HL-60 (cell line): ENCODE results near the gene YIPF4.
"Not testable (repeated sequence)": the region's sequence is repeated elsewhere in the genome, so short reads cannot be mapped to it uniquely, and the experiment has no call there.

Experiments used
- DNase-seq, 2 experiments: peaks; one replicate each; pipeline ENCODE4 v3.0.0-alpha.2; 2010 to 2020; ENCODE audit warnings: low read depth in 1 of 2, low spot score in 1 of 2
- H3K27ac ChIP-seq: fragments of 250-450 bp; sonication (Bioruptor Pico); replicated peaks from 2 replicates; pipeline ENCODE4 v1.5.1; 2020; ENCODE audit warnings: mild to moderate bottlenecking, moderate library complexity
- H3K27me3 ChIP-seq: fragments of 250-450 bp; sonication (Bioruptor Pico); 2 replicates; pipeline ENCODE4 v1.5.1; 2021; ENCODE audit warnings: mild to moderate bottlenecking, moderate library complexity; ENCODE audit not compliant: insufficient read depth, poor library complexity, severe bottlenecking
- H3K4me3 ChIP-seq: replicated peaks from 2 replicates; pipeline ENCODE4 v1.5.1; 2011; ENCODE audit warnings: mild to moderate bottlenecking, control low read depth, low read length; ENCODE audit not compliant: insufficient read depth
- GABPA ChIP-seq: IDR thresholded peaks from 2 replicates; pipeline ENCODE4 v1.6.1; 2012; ENCODE audit warnings: low read depth
- POLR2AphosphoS5 ChIP-seq: IDR thresholded peaks from 2 replicates; pipeline ENCODE4 v1.6.1; 2012; ENCODE audit warnings: low read depth
- SPI1 ChIP-seq: IDR thresholded peaks from 2 replicates; pipeline ENCODE4 v1.6.1; 2012; ENCODE audit warnings: low read depth, mild to moderate bottlenecking, borderline replicate concordance
- TF ChIP-seq, protein P1 (sequence below): IDR thresholded peaks from 2 replicates; pipeline ENCODE4 v1.6.1; 2012; ENCODE audit warnings: low read depth; ENCODE audit not compliant: insufficient replicate concordance
- TF ChIP-seq, protein P2 (sequence below): IDR thresholded peaks from one replicate; pipeline ENCODE4 v1.5.1; 2011; ENCODE audit warnings: low read length, control low read depth, inconsistent platforms; ENCODE audit not compliant: insufficient read depth

The YIPF4 gene

DNA sequence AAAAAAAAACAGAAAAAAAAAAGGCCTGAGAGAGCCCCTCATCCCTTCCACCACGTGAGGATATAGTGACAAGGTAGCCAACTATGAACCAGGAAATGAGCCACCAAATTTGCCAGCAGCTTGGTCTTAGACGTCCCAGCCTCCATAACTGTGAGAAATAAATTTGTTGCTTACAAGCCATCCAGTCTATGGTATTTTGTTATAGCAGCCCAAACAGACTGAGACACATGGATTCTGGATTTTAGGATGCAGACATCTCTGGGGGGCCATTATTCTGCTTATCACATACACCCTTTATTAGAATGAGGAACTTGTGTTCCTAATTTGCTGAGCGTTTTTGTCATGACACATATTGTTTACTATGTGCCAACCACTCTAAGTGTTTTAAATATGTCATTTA, 5.4 kb upstream of the YIPF4 start:
- DNase-seq: no peak
- Histone ChIP-seq H3K27ac (no peak overlapping the region), H3K4me3 (no peak overlapping the region), H3K27me3 (no peaks in the 10 kb centered on the region)
- TF ChIP-seq GABPA: no peak
- TF ChIP-seq, protein P1, sequence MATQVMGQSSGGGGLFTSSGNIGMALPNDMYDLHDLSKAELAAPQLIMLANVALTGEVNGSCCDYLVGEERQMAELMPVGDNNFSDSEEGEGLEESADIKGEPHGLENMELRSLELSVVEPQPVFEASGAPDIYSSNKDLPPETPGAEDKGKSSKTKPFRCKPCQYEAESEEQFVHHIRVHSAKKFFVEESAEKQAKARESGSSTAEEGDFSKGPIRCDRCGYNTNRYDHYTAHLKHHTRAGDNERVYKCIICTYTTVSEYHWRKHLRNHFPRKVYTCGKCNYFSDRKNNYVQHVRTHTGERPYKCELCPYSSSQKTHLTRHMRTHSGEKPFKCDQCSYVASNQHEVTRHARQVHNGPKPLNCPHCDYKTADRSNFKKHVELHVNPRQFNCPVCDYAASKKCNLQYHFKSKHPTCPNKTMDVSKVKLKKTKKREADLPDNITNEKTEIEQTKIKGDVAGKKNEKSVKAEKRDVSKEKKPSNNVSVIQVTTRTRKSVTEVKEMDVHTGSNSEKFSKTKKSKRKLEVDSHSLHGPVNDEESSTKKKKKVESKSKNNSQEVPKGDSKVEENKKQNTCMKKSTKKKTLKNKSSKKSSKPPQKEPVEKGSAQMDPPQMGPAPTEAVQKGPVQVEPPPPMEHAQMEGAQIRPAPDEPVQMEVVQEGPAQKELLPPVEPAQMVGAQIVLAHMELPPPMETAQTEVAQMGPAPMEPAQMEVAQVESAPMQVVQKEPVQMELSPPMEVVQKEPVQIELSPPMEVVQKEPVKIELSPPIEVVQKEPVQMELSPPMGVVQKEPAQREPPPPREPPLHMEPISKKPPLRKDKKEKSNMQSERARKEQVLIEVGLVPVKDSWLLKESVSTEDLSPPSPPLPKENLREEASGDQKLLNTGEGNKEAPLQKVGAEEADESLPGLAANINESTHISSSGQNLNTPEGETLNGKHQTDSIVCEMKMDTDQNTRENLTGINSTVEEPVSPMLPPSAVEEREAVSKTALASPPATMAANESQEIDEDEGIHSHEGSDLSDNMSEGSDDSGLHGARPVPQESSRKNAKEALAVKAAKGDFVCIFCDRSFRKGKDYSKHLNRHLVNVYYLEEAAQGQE: no peak
- no peak for TF ChIP-seq POLR2AphosphoS5
- TF ChIP-seq SPI1: no peak
- TF ChIP-seq, protein P2, sequence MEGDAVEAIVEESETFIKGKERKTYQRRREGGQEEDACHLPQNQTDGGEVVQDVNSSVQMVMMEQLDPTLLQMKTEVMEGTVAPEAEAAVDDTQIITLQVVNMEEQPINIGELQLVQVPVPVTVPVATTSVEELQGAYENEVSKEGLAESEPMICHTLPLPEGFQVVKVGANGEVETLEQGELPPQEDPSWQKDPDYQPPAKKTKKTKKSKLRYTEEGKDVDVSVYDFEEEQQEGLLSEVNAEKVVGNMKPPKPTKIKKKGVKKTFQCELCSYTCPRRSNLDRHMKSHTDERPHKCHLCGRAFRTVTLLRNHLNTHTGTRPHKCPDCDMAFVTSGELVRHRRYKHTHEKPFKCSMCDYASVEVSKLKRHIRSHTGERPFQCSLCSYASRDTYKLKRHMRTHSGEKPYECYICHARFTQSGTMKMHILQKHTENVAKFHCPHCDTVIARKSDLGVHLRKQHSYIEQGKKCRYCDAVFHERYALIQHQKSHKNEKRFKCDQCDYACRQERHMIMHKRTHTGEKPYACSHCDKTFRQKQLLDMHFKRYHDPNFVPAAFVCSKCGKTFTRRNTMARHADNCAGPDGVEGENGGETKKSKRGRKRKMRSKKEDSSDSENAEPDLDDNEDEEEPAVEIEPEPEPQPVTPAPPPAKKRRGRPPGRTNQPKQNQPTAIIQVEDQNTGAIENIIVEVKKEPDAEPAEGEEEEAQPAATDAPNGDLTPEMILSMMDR: no peak

DNA sequence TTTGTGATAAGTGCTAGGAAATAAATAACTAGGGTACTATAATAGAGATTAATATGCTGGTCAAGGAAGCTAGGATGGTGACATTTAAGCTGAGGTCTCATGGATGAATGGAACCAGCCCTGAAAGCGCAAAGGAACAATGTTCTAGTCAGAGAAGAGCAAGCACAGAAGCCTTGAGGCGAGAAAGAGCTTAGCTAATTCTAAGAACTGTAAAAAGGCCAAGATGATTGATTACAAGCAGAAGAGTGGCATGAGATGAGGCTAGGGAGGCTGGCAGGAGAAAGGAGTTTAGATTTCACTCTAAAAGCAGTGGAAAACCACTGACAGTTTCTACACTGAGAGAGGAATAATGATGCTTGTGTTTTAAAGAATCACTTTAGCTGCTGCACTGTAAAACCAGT, 3.4 kb upstream of the YIPF4 start:
- DNase-seq: no peak
- Histone ChIP-seq H3K27ac (no peak overlapping the region), H3K4me3 (no peak overlapping the region), H3K27me3 (no peaks in the 10 kb centered on the region)
- TF ChIP-seq, protein P1: no peak
- TF ChIP-seq POLR2AphosphoS5 (no peak), GABPA (no peak), SPI1 (no peak)
- TF ChIP-seq, protein P2: no peak

DNA sequence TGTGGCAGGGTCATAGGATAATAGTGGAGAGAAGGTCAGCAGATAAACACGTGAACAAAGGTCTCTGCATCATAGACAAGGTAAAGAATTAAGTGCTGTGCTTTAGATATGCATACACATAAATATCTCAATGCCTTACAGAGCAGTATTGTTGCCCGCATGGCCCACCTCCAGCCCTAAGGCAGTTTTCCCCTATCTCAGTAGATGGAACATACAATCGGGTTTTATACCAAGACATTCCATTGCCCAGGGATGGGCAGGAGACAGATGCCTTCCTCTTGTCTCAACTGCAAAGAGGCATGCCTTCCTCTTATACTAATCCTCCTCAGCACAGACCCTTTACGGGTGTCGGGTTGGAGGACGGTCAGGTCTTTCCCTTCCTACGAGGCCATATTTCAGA, 1.9 kb upstream of the YIPF4 start:
- H3K27ac ChIP-seq, DNase-seq, H3K4me3 ChIP-seq, H3K27me3 ChIP-seq: not testable (repeated sequence)

DNA sequence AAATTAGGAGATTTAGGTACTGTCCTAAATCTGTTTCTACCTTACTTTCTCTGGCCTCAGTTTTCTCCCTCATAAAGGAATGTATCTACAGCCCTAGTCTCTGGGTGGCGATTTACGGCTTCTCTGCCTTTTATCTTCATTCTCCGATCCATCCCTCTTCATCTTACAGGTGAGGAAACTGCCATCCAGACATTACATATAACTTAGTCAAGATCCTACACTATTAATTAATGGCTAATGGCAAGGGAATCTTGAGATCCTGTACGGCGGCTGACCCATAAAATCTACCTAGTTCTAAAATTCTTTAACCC, 386 bp upstream of the YIPF4 start:
- DNase-seq: no peak
- peak overlapping the region; percentile 75 for H3K27ac ChIP-seq

More for the DNA sequence above, 386 bp upstream of the YIPF4 start:
- Histone ChIP-seq H3K27me3 (no peaks in the 10 kb centered on the region), H3K4me3 (peak overlapping the region; percentile 100)
- TF ChIP-seq, protein P2: no peak
- TF ChIP-seq, protein P1: no peak
- TF ChIP-seq POLR2AphosphoS5: no peak
- TF ChIP-seq SPI1: no peak
- TF ChIP-seq GABPA: no peak
